AG09309 (cell line): Measurements from ENCODE around the gene KRTAP5-1.
"Not testable (repeated sequence)": the region's sequence is repeated elsewhere in the genome, so short reads cannot be mapped to it uniquely, and the experiment has no call there.

Source experiments
- DNase-seq: peaks from one replicate; pipeline ENCODE4 v3.0.0-alpha.2; 2010; ENCODE audit warnings: low read depth
- H3K4me3 ChIP-seq: 2 replicates; pipeline ENCODE4 v1.5.1; 2011; ENCODE audit warnings: mild to moderate bottlenecking, low read depth, low read length, moderate library complexity; ENCODE audit not compliant: control insufficient read depth
- CTCF ChIP-seq: IDR thresholded peaks from 2 replicates; pipeline ENCODE4 v1.5.1; 2011; ENCODE audit warnings: mild to moderate bottlenecking, low read depth, low read length, inconsistent platforms; ENCODE audit not compliant: insufficient read depth, control insufficient read depth; ENCODE audit errors: missing control alignments

KRTAP5-1 gene

GRCh38 chr11:1600626-1601025 lies 15.5 kb upstream of the KRTAP5-1 start:
- no peak for TF ChIP-seq CTCF
- no peak for DNase-seq
- H3K4me3 ChIP-seq = no peak overlapping the region

DNA sequence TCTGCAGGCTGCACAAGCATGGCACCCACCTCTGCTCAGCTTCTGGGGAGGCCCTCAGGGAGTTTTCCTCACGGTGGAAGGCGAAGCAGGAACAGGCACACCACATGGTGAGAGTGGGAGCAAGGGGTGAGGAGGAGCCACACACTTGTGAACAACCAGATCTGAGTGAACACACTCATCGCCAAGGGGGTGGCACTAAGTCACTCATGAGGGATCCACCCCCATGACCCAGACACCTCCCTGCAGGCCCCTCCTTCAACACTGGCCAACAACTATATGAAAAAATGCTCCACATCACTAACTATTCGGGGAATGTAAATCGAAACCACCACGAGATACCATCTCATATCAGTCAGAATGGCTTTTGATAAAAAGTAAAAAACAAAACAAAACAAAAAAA lies 13.7 kb upstream of the KRTAP5-1 start:
- H3K4me3 ChIP-seq = no peak overlapping the region
- TF ChIP-seq CTCF = no peak
- DNase-seq = no peak

DNA sequence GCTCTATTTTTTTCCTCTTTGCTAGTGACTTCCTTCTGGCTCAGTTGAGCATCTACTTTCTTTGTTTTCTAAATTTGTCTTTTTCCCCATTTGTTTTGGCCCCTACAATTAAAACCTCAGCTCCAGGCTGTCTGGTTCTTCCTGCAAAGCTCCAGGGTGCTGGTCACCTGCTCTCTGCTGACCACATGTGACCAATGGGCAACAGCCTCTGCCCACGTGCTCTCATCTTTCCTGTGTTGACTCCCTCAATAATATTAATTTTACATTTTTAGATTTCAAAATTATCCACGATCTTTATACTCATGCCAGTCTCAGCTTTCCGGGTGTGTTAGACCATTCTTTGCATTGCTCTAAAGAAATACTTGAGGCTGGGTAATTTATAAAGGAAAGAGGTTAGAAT lies 13.3 kb upstream of the KRTAP5-1 start:
- DNase-seq, H3K4me3 ChIP-seq: not testable (repeated sequence)

DNA sequence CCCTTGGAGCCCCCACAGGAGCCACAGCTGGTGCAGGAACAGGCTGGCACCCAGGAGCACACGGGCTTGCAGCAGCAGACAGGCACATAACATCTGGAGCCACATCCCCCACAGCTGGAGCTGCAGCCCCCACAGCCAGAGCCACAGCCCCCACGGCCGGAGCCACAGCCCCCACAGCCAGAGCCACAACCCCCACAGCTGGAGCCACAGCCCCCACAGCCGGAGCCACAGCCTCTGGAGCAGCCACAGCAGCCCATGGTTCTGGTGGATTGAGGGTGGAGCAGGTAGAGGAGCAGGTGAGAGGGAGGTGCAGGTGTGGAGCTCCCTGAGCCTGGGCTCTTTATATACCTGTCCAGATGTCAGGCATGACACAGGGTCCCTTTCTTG lies 12.9 kb upstream of the KRTAP5-1 start, which contains the start of gene KRTAP5-2:
TSS of gene KRTAP5-2 (minus strand) at position 301 of the 387 bp plus-strand sequence. CDS start at position 257, 44 bp downstream.
- H3K4me3 ChIP-seq = no peak within 1 kb of the TSS
- no peak for TF ChIP-seq CTCF
- no peak for DNase-seq

- H3K4me3 ChIP-seq = no peak overlapping the region
- no peak for TF ChIP-seq CTCF
- no peak for DNase-seq
These were observed 12.4 kb upstream of the KRTAP5-1 start for GRCh38 chr11:1597331-1597993.

DNA sequence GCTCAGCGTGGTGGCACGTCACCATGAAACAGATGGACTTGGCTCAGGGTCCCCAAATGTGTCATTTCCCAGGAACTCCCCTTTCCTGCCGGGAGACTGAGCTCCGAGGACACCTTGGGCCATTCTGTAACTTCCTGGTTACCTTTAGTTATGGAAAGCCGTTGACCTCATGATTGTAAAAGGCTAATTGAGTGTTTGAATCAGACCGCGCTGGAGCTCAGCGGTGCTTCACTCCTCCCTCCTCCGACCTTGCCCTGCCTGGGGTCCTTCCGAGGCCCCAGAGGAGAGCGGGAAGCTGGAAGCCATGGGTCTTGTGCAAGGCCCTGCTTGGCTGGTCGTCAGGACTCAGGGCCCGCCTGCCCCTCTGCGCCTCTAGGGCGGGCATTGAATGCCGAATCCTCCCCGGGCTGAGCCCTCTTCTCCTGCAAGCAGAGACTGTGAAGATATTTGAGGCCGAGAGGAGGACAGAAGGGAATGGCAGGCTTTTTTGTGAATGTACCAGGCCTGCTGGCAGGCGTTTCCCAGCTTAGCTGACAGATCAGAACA lies 11.6 kb upstream of the KRTAP5-1 start:
- H3K4me3 ChIP-seq, DNase-seq: not testable (repeated sequence)

DNA sequence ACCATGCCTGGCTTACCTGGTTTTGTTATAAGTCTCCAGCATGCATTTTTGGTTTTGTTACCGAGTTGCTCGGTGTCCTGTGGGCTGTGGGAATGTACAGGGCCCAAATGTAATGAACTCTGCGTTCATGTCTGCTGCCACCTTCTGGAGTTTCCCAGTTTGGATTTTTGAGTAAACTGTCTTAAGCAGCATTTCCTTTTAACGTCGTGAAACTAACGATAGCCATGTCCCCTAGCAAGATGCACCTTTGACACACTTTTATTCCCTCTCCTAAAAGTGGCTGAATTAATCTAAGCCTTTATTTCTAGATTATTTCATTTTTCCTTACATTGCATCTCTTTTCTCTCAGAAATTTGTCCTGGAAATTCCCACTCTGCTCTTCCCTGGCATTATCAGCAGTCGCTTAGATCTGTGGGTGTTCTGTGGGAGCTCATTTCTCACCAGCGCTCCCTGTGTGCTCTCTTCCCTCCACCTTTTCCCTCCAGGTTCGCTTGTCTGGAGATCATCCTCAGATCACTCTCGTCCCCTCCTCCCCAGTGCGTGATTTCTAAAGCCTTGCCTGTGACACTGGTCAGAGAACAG lies 11.0 kb upstream of the KRTAP5-1 start:
- not testable (repeated sequence) for H3K4me3 ChIP-seq, DNase-seq

DNA sequence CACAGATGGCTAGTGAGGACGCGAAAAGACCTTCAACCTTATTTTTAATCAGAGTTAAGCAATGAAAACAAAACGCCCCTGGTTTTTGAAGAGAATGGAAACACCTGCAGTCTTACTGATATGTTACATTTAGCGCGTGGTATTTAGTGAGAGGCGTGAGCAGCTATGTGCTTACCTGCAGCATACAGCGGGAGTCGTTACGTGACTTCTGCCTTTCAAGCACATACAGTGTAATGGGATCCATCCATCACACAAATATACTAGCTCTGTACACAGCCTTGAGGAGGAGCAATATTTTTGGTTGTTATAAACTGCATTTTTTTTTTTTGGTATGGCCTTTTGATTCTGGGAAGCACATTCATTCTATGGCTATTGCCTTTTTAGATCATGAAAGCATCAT lies 7.5 kb upstream of the KRTAP5-1 start:
- no peak for TF ChIP-seq CTCF
- H3K4me3 ChIP-seq = no peak overlapping the region
- no peak for DNase-seq
